GM12872 (cell line): ENCODE data around the gene PTGFR.

Experiments used
- CTCF ChIP-seq: IDR thresholded peaks from 3 replicates; pipeline ENCODE4 v1.5.1; 2011; ENCODE audit warnings: low read depth, mild to moderate bottlenecking, low read length, moderate library complexity; ENCODE audit not compliant: insufficient read depth

PTGFR gene

GRCh38 chr1:78493451-78493850 is 2.7 kb downstream of the PTGFR start:
- TF ChIP-seq CTCF = no peak

GRCh38 chr1:78497201-78497600 is 6.4 kb downstream of the PTGFR start:
- TF ChIP-seq CTCF = no peak

- no peak for TF ChIP-seq CTCF
Observed at GRCh38 chr1:78500529-78500928, 9.8 kb downstream of the PTGFR start.

- no peak for TF ChIP-seq CTCF
Observed at GRCh38 chr1:78501203-78501602, 10.4 kb downstream of the PTGFR start.

- no peak for TF ChIP-seq CTCF
Observed at GRCh38 chr1:78511334-78511733, 20.6 kb downstream of the PTGFR start.

GRCh38 chr1:78516716-78517115 is 25.9 kb downstream of the PTGFR start:
- TF ChIP-seq CTCF = no peak

- TF ChIP-seq CTCF = no peak
Observed at GRCh38 chr1:78519446-78519845, 28.7 kb downstream of the PTGFR start.

GRCh38 chr1:78520216-78520615 is 29.4 kb downstream of the PTGFR start:
- no peak for TF ChIP-seq CTCF
